Measurements from ENCODE around the gene ANGEL1.

The ANGEL1 gene

DNA sequence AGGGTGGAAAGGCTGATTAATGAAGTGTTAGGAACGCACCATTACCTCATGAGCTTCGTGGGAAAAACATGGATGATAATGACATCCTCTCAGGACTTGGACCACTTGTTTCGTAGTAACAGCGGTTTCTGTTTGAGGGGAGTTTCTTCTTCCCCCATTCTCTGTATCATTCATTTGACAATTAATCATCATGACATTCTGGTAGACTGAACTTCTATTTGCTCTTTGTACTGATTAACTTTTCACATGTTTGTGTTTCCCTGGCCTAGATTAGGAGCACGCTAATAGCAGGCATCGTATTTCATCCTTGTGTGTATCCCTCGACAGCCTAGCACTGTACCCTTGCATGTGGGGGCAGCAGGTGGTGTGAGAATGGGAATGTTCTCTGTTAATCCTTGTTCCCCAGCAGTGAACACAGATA, 21.6 kb upstream of the ANGEL1 start:
- Histone ChIP-seq H3K4me1 (ENCODE audit: control insufficient read depth, insufficient read depth, low read length) (no peaks in the 10 kb centered on the region), H3K27ac (ENCODE audit: low read length) (no peak overlapping the region), H3K4me3 (ENCODE audit: low read length in 2 of 2) (no peak overlapping the region), H3K9ac (ENCODE audit: low read length in 2 of 2) (no peak overlapping the region), H3K27me3 (ENCODE audit: control insufficient read depth in 1 of 2, insufficient read depth in 2 of 2, low read length in 2 of 2) (no peaks in the 10 kb centered on the region), H3K9me3 (ENCODE audit: control insufficient read depth in 2 of 2, low read length in 2 of 2) (no peaks in the 10 kb centered on the region), H3K36me3 (ENCODE audit: control insufficient read depth in 2 of 2, insufficient read depth in 2 of 2, low read length in 2 of 2) (no peaks in the 10 kb centered on the region)

- Histone ChIP-seq H3K27ac (ENCODE audit: low read length) (no peak overlapping the region), H3K27me3 (ENCODE audit: control insufficient read depth in 1 of 2, insufficient read depth in 2 of 2, low read length in 2 of 2) (no peaks in the 10 kb centered on the region), H3K4me3 (ENCODE audit: low read length in 2 of 2) (no peak overlapping the region), H3K9me3 (ENCODE audit: control insufficient read depth in 2 of 2, low read length in 2 of 2) (no peaks in the 10 kb centered on the region), H3K36me3 (ENCODE audit: control insufficient read depth in 2 of 2, insufficient read depth in 2 of 2, low read length in 2 of 2) (no peaks in the 10 kb centered on the region), H3K9ac (ENCODE audit: low read length in 2 of 2) (no peak overlapping the region), H3K4me1 (ENCODE audit: control insufficient read depth, insufficient read depth, low read length) (peaks cover 2% of the 10 kb centered on the region)
Observed at GRCh38 chr14:76833011-76833410, 20.3 kb upstream of the ANGEL1 start.

GRCh38 chr14:76832503-76832988, 19.9 kb upstream of the ANGEL1 start:
- Histone ChIP-seq H3K4me1 (ENCODE audit: control insufficient read depth, insufficient read depth, low read length) (peaks cover 5% of the 10 kb centered on the region), H3K9me3 (ENCODE audit: control insufficient read depth in 2 of 2, low read length in 2 of 2) (no peaks in the 10 kb centered on the region), H3K9ac (ENCODE audit: low read length in 2 of 2) (no peak overlapping the region), H3K27me3 (ENCODE audit: control insufficient read depth in 1 of 2, insufficient read depth in 2 of 2, low read length in 2 of 2) (no peaks in the 10 kb centered on the region), H3K27ac (ENCODE audit: low read length) (no peak overlapping the region), H3K4me3 (ENCODE audit: low read length in 2 of 2) (no peak overlapping the region), H3K36me3 (ENCODE audit: control insufficient read depth in 2 of 2, insufficient read depth in 2 of 2, low read length in 2 of 2) (no peaks in the 10 kb centered on the region)

DNA sequence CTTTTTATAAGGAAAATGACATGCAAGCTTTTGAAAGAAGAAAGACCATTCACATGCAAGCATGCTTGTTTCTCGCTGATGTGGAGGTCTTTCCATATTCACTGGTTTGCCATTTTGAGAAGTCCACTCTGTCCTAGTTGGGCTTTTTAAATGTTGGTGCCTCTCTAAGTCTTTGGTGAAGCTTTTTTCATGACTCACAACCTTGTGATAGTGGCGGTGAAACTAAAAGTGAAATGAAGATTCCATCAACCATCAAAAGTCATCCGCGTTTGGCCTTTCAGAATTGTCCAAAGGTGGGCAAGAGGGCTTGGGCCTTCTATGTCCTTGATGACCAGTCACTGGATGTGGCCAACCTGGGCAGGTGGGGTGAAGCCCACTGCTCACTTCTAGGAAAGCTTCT, 17.9 kb upstream of the ANGEL1 start:
- no peaks in the 10 kb centered on the region for H3K36me3 ChIP-seq (ENCODE audit: control insufficient read depth in 2 of 2, insufficient read depth in 2 of 2, low read length in 2 of 2)
- H3K27ac ChIP-seq (ENCODE audit: low read length) = no peak overlapping the region

DNA sequence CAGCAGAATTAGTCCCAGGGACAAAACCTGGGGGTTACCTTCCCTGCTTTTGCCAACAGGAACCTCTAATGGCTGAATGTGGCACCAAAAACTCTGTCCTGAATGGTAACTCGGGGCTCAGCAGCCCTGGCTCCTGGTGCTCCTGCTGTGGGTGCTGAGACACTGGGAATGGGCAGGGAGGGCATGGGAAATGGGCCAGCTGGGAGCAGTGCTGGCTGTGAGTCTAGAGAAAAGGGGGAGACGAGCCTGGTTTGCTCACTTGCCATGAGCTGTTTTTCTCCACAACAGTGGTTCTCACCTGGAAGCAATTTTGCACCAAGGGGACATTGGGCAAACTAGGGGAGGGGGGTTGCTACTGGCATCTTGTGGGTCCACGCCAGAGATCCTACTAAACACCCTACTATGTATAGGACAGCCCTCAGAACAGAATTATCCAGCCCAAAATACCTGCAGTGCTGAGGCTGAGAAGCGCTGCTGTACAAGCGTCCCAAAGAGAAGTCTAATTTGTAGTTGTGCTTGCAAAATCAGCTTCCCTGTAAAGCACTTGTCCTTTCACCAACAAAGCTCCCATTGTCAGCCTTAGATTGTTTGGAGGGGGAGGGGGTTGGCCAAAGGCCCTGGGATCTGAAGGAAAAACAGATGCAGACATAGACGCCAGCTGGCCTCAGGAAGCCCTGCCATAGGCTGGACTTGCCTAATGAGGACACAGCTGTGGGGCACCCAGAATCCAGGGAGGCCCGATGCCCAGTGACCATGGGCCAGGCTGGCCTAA, 17.2 kb upstream of the ANGEL1 start:
- H3K9me3 ChIP-seq (ENCODE audit: control insufficient read depth in 2 of 2, low read length in 2 of 2) = no peaks in the 10 kb centered on the region
- no peaks in the 10 kb centered on the region for H3K36me3 ChIP-seq (ENCODE audit: control insufficient read depth in 2 of 2, insufficient read depth in 2 of 2, low read length in 2 of 2)
- no peak overlapping the region for H3K9ac ChIP-seq (ENCODE audit: low read length in 2 of 2)
- H3K27me3 ChIP-seq (ENCODE audit: control insufficient read depth in 1 of 2, insufficient read depth in 2 of 2, low read length in 2 of 2) = no peaks in the 10 kb centered on the region
- H3K4me1 ChIP-seq (ENCODE audit: control insufficient read depth, insufficient read depth, low read length) = peaks cover 5% of the 10 kb centered on the region
- H3K4me3 ChIP-seq (ENCODE audit: low read length in 2 of 2) = no peak overlapping the region
- no peak overlapping the region for H3K27ac ChIP-seq (ENCODE audit: low read length)

More for the DNA sequence above, 17.9 kb upstream of the ANGEL1 start:
- H3K4me3 ChIP-seq (ENCODE audit: low read length in 2 of 2) = no peak overlapping the region
- H3K27me3 ChIP-seq (ENCODE audit: control insufficient read depth in 1 of 2, insufficient read depth in 2 of 2, low read length in 2 of 2) = no peaks in the 10 kb centered on the region
- H3K9me3 ChIP-seq (ENCODE audit: control insufficient read depth in 2 of 2, low read length in 2 of 2) = no peaks in the 10 kb centered on the region
- peaks cover 5% of the 10 kb centered on the region for H3K4me1 ChIP-seq (ENCODE audit: control insufficient read depth, insufficient read depth, low read length)
- no peak overlapping the region for H3K9ac ChIP-seq (ENCODE audit: low read length in 2 of 2)

- no peaks in the 10 kb centered on the region for H3K9me3 ChIP-seq (ENCODE audit: control insufficient read depth in 2 of 2, low read length in 2 of 2)
- H3K4me1 ChIP-seq (ENCODE audit: control insufficient read depth, insufficient read depth, low read length) = peaks cover 5% of the 10 kb centered on the region
- no peaks in the 10 kb centered on the region for H3K27me3 ChIP-seq (ENCODE audit: control insufficient read depth in 1 of 2, insufficient read depth in 2 of 2, low read length in 2 of 2)
- no peaks in the 10 kb centered on the region for H3K36me3 ChIP-seq (ENCODE audit: control insufficient read depth in 2 of 2, insufficient read depth in 2 of 2, low read length in 2 of 2)
- no peak overlapping the region for H3K9ac ChIP-seq (ENCODE audit: low read length in 2 of 2)
- no peak overlapping the region for H3K27ac ChIP-seq (ENCODE audit: low read length)
- H3K4me3 ChIP-seq (ENCODE audit: low read length in 2 of 2) = no peak overlapping the region
Observed at GRCh38 chr14:76829013-76829365, 16.3 kb upstream of the ANGEL1 start.

- peak overlapping the region; percentile 40 to 61 for H3K4me3 ChIP-seq (ENCODE audit: low read length in 2 of 2)
- peak overlapping the region; percentile 41 for H3K27ac ChIP-seq (ENCODE audit: low read length)
- no peaks in the 10 kb centered on the region for H3K9me3 ChIP-seq (ENCODE audit: control insufficient read depth in 2 of 2, low read length in 2 of 2)
- peaks cover 5% of the 10 kb centered on the region for H3K4me1 ChIP-seq (ENCODE audit: control insufficient read depth, insufficient read depth, low read length)
- H3K9ac ChIP-seq (ENCODE audit: low read length in 2 of 2) = peak overlapping the region; percentile 39 to 55
- no peaks in the 10 kb centered on the region for H3K27me3 ChIP-seq (ENCODE audit: control insufficient read depth in 1 of 2, insufficient read depth in 2 of 2, low read length in 2 of 2)
- H3K36me3 ChIP-seq (ENCODE audit: control insufficient read depth in 2 of 2, insufficient read depth in 2 of 2, low read length in 2 of 2) = no peaks in the 10 kb centered on the region
Observed at GRCh38 chr14:76828339-76829012, 15.8 kb upstream of the ANGEL1 start.

- peak overlapping the region; percentile 40 to 61 for H3K4me3 ChIP-seq (ENCODE audit: low read length in 2 of 2)
- H3K27me3 ChIP-seq (ENCODE audit: control insufficient read depth in 1 of 2, insufficient read depth in 2 of 2, low read length in 2 of 2) = no peaks in the 10 kb centered on the region
- peak overlapping the region; percentile 41 for H3K27ac ChIP-seq (ENCODE audit: low read length)
- H3K9me3 ChIP-seq (ENCODE audit: control insufficient read depth in 2 of 2, low read length in 2 of 2) = no peaks in the 10 kb centered on the region
- peaks cover 5% of the 10 kb centered on the region for H3K4me1 ChIP-seq (ENCODE audit: control insufficient read depth, insufficient read depth, low read length)
- no peaks in the 10 kb centered on the region for H3K36me3 ChIP-seq (ENCODE audit: control insufficient read depth in 2 of 2, insufficient read depth in 2 of 2, low read length in 2 of 2)
- peak overlapping the region; percentile 39 to 55 for H3K9ac ChIP-seq (ENCODE audit: low read length in 2 of 2)
Observed at GRCh38 chr14:76827696-76828296, 15.1 kb upstream of the ANGEL1 start.

DNA sequence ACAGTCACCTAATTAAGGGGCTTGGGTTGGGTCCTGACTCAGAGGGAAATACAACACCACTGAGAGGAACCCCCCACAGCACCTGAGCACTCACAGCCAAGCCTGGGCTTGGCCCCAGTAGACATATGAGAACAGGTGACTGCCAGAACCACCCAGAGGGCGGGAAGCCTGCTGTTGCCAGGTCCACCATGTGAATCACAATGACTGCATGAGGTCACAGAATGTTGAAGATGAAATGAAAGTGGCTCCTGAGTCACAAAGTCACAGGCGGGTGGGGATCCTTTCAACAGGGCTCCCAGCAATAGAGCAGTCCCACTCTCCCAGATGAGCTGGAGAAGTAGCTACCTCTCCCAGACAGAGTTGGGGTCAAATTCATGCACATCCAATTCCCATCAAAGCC, 13.4 kb upstream of the ANGEL1 start, which contains the start of gene LRRC74A:
TSS of gene LRRC74A (plus strand) at position 287 of the 400 bp plus-strand sequence. CDS start 290 bp downstream, outside the sequence.
- no peak within 1 kb of the TSS for H3K27ac ChIP-seq (ENCODE audit: low read length)
- H3K27me3 ChIP-seq (ENCODE audit: control insufficient read depth in 1 of 2, insufficient read depth in 2 of 2, low read length in 2 of 2) = no peaks in the 10 kb centered on the region
- peaks cover 5% of the 10 kb centered on the region for H3K4me1 ChIP-seq (ENCODE audit: control insufficient read depth, insufficient read depth, low read length)
- no peaks in the 10 kb centered on the region for H3K9me3 ChIP-seq (ENCODE audit: control insufficient read depth in 2 of 2, low read length in 2 of 2)
- no peaks in the 10 kb centered on the region for H3K36me3 ChIP-seq (ENCODE audit: control insufficient read depth in 2 of 2, insufficient read depth in 2 of 2, low read length in 2 of 2)
- no peak within 1 kb of the TSS for H3K9ac ChIP-seq (ENCODE audit: low read length in 2 of 2)
- H3K4me3 ChIP-seq (ENCODE audit: low read length in 2 of 2) = no peak within 1 kb of the TSS

DNA sequence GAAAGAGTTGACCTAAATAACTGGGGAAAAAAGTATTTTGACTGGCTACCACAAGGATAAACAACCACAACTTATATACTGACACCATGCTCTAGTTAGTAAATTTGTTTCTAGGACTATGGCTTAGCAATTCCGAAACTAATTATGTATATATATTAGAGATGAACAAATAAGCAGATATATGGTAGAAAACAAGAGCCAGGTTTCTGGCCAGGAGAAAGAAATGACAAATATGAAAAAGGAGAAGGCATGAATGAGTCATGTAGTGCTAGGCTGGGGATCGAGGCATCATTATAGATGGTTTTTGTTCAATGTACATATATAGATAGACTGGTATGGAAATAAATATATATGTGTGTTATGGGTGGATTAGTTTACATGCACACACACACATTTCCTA, 8.0 kb upstream of the ANGEL1 start:
- H3K4me1 ChIP-seq (ENCODE audit: control insufficient read depth, insufficient read depth, low read length) = no peaks in the 10 kb centered on the region
- no peaks in the 10 kb centered on the region for H3K9me3 ChIP-seq (ENCODE audit: control insufficient read depth in 2 of 2, low read length in 2 of 2)
- H3K36me3 ChIP-seq (ENCODE audit: control insufficient read depth in 2 of 2, insufficient read depth in 2 of 2, low read length in 2 of 2) = no peaks in the 10 kb centered on the region
- H3K27ac ChIP-seq (ENCODE audit: low read length) = no peak overlapping the region
- peaks cover 3 to 4% of the 10 kb centered on the region in 2 donors for H3K27me3 ChIP-seq (ENCODE audit: control insufficient read depth in 1 of 2, insufficient read depth in 2 of 2, low read length in 2 of 2)
- no peak overlapping the region for H3K4me3 ChIP-seq (ENCODE audit: low read length in 2 of 2)
- no peak overlapping the region for H3K9ac ChIP-seq (ENCODE audit: low read length in 2 of 2)
